LNCaP clone FGC (cell line): ENCODE results near the gene TRAK1.
A peak's percentile ranks its signal among the peaks of the same experiment; 100 is the strongest.

Source experiments
- DNase-seq: peaks from one replicate; pipeline ENCODE4 v3.0.0-alpha.2; 2011; ENCODE audit warnings: low read depth
- H3K4me3 ChIP-seq: 2 replicates; pipeline ENCODE4 v1.5.1; 2011; ENCODE audit warnings: mild to moderate bottlenecking, low read depth, low read length, control low read depth
- TF ChIP-seq, protein P1 (sequence below): IDR thresholded peaks from 2 replicates; pipeline ENCODE4 v1.5.1; 2012; ENCODE audit warnings: mild to moderate bottlenecking; ENCODE audit not compliant: control insufficient read depth, insufficient read depth; ENCODE audit errors: extremely low read depth

The TRAK1 gene

DNA sequence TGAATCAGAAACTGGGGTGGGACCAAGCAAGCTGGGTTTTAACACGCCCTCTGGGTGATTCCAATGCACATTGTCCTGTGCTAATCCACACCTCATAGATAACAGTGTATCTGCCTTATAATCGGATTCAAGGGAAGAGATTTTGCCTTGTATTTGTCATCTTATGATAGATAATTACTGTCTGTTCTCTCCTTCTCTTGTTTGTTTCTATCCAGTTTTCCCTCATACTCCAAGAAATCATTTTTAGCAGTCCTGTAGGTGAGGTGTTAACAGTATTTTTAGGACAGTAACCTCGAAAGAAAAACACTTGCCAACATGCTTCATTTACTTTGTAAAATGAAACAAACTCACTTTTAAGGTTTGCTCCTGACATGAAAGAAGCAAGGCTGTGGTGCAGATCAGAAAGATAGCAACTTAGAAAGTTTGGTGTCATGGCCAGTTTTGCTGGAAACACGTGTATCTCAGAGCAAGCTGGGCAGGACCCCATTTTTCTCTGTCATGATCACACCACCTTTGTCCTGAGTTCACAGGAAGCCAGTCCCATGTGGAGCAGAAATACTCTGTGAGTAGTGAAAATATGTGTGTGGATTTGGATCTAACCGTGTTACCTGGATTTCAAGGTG is 72.6 kb downstream of the TRAK1 start:
- TF ChIP-seq, protein P1, sequence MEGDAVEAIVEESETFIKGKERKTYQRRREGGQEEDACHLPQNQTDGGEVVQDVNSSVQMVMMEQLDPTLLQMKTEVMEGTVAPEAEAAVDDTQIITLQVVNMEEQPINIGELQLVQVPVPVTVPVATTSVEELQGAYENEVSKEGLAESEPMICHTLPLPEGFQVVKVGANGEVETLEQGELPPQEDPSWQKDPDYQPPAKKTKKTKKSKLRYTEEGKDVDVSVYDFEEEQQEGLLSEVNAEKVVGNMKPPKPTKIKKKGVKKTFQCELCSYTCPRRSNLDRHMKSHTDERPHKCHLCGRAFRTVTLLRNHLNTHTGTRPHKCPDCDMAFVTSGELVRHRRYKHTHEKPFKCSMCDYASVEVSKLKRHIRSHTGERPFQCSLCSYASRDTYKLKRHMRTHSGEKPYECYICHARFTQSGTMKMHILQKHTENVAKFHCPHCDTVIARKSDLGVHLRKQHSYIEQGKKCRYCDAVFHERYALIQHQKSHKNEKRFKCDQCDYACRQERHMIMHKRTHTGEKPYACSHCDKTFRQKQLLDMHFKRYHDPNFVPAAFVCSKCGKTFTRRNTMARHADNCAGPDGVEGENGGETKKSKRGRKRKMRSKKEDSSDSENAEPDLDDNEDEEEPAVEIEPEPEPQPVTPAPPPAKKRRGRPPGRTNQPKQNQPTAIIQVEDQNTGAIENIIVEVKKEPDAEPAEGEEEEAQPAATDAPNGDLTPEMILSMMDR = no peak
- no peak overlapping the region for H3K4me3 ChIP-seq
- DNase-seq = no peak

DNA sequence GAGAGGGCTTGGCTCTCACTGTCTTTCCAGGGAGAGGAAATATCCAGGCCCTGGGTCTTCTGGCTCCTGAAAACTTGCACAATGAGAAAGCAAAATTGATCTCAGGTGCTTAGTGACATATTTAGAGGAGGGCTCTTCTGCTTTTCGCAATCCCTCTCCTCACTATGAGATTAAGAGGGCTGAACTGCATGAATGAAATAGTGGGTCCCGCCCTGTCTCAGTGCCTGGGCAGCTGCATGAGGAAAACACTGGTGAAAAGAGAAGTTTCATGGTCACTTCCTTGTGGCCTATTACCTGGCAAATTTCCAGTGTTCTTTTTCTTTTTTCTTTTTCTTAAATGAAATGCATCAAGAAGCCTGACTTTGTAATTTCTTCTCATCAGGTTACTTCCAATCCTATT is 73.5 kb downstream of the TRAK1 start:
- no peak for DNase-seq
- TF ChIP-seq, protein P1 = no peak

DNA sequence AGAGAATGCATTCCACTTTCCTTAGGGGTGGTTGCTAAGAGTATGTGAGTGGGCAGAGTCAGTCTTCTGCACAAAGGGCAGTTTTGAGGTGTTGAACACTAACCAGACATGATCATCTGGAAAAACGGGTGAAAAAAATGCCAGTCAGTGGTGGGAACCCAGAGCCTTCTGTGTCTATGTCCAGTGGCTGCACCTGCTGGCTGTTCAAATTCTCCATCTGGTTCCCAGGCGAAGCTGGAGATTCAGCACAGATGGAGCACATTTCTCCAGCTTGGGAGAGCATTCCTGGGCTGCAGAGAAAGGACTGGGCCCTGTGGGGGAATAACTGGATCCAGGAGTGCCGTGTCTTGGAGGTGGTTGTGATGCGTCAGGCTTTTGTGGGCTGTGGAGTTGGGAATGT is 74.1 kb downstream of the TRAK1 start:
- DNase-seq = no peak
- H3K4me3 ChIP-seq = no peak overlapping the region
- TF ChIP-seq, protein P1 = no peak

More for the DNA sequence above, 73.5 kb downstream of the TRAK1 start:
- H3K4me3 ChIP-seq = no peak overlapping the region

DNA sequence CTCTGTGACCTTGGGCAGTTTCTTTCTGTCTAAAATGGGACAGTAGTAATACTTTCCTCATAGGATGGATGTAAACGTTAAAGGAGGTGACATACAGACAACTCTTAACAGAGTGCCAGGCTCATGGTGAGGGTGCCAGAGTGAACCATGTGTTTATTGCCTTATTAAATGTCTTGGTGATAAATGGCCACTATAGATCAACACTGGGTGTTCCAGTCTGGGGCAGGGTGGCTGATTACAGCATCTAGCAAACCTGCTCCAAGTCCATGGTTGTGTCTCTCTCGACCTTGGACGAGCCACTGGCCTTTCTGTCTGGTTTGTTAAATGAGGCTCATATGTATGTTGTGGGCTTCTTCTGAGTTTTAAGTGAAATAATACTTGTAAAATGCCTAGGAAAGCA is 75.1 kb downstream of the TRAK1 start:
- TF ChIP-seq, protein P1 = no peak
- H3K4me3 ChIP-seq = no peak overlapping the region
- peak; percentile 55 for DNase-seq

DNA sequence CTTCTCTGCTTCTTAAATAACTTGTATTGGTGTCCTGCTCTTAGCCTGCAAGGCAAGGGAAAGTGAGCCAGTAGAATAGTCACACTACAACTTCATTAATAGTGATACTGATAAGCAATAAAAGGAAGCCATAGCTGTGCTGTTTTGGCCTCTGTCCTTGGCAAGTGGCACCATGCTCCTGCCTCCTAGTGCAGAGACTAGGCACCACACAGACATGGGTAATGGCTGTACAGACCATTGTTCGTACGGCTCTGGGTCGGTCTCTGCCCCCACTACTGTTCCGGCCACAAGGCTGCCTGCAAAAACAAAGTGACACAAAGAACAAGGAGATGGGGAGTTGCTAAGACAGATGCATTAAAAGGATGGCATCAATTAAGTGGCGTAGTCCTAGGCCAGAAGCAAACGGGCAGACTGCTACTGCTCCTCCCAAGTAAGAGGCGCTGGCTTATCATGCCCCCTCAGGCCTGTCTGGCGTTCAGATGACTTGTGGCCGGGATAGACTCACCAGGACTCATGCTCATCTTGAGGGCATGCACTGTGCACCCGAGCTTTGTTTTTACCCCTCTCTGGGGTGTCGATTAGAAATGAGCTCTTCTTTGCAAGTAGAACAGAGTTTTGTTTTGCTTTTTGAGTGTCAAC is 75.6 kb downstream of the TRAK1 start:
- no peak for DNase-seq
- TF ChIP-seq, protein P1 = no peak
- no peak overlapping the region for H3K4me3 ChIP-seq

DNA sequence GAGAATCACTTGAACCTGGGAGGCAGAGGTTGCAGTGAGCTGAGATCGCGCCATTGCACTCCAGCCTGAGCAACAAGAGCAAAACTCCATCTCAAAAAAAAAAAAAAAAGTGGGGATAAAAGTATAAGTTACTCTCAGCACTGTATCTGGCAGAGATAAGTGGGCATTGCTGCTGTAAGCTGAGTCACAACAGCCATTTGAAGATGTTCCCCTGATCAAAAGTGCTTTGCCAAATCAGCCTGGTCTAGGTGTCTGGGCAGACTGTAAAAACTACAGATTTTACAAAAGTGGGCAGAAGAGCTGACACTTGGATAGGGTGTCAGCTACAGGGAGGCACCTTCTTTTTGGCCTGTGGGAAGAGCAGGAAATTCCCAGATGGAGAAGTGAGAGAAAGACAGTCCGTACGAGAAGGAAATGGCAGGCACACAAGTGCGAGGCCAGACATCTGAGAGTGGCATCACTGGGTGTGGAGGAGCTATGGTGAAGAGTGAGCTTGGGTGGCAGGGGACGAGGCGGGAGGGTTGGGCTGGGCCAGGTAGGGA is 78.5 kb downstream of the TRAK1 start:
- no peak overlapping the region for H3K4me3 ChIP-seq
- TF ChIP-seq, protein P1 = no peak
- DNase-seq = no peak
